Lung microvascular endothelial cell (primary cell): ENCODE results near the gene COL6A3. TPM values are rescaled to one million over a fixed set of nuclear protein-coding genes. Genes with fewer than 3 reads are reported as not detected.
A peak's percentile ranks its signal among the peaks of the same experiment; 100 is the strongest.

ENCODE experiments used
- DNase-seq, 2 donors: peaks; one replicate each; pipeline versions ENCODE4 v3.0.0 to v3.0.0-alpha.2; 2010; ENCODE audit warnings: low read depth in 2 of 2
- total RNA-seq: library from RNA; depleted of rRNA; stranded (reverse); fragments of >200 nt; gene quantifications from 2 replicates; pipeline ENCODE4 v1.2.1, GENCODE V29; 2014

COL6A3 gene, protein sequence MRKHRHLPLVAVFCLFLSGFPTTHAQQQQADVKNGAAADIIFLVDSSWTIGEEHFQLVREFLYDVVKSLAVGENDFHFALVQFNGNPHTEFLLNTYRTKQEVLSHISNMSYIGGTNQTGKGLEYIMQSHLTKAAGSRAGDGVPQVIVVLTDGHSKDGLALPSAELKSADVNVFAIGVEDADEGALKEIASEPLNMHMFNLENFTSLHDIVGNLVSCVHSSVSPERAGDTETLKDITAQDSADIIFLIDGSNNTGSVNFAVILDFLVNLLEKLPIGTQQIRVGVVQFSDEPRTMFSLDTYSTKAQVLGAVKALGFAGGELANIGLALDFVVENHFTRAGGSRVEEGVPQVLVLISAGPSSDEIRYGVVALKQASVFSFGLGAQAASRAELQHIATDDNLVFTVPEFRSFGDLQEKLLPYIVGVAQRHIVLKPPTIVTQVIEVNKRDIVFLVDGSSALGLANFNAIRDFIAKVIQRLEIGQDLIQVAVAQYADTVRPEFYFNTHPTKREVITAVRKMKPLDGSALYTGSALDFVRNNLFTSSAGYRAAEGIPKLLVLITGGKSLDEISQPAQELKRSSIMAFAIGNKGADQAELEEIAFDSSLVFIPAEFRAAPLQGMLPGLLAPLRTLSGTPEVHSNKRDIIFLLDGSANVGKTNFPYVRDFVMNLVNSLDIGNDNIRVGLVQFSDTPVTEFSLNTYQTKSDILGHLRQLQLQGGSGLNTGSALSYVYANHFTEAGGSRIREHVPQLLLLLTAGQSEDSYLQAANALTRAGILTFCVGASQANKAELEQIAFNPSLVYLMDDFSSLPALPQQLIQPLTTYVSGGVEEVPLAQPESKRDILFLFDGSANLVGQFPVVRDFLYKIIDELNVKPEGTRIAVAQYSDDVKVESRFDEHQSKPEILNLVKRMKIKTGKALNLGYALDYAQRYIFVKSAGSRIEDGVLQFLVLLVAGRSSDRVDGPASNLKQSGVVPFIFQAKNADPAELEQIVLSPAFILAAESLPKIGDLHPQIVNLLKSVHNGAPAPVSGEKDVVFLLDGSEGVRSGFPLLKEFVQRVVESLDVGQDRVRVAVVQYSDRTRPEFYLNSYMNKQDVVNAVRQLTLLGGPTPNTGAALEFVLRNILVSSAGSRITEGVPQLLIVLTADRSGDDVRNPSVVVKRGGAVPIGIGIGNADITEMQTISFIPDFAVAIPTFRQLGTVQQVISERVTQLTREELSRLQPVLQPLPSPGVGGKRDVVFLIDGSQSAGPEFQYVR (N-terminal part only)
- 1.8 and 3.3 TPM in 2 replicates for total RNA-seq

DNA sequence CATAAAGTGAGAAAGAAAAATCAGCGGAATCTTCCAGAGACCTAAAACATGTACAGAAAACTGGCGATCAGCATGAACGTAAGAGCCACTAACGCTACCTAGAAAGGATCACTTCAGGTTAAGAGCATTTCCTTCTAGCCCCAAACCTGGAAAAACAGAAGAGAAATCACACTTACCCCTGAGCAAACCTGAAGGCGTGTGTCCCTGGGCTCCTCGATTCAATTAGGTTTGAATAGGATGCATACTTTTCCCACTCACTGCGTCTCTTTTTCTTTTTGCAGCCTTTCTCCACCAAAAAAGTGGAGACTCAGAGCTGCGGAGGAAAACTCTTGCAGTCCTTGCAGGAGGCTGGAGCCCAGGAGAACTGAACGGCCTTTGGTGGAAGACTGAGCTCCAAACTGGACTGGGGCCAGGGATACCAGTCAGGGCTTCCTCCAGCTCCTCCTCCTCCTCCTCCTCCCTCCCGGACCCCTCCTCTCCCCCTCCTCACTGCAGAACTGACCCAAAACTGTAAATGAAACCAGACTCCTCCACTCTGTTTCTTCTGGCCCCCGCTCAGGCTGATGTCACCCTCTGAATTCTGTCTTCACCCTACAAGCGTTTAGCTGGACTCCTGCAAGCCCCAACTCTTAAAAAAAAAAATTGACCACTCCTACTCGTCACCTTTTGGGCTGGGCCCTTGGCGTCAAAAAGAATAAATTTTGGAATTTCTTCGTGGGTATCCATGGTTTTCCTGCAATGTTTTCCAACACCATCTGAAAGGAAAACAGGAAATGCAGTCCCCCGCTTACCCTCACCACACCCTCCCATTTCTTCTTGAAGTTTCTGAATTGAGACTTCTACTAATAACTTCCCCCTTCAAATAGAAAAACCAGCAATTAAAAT lies at the start of gene COL6A3:
Gene COL6A3 (minus strand): TSS at position 388 of the 885 bp plus-strand sequence. CDS start 17,347 bp downstream, outside the sequence.
- peak in 1 of 2 donors; percentile 13 for DNase-seq

DNA sequence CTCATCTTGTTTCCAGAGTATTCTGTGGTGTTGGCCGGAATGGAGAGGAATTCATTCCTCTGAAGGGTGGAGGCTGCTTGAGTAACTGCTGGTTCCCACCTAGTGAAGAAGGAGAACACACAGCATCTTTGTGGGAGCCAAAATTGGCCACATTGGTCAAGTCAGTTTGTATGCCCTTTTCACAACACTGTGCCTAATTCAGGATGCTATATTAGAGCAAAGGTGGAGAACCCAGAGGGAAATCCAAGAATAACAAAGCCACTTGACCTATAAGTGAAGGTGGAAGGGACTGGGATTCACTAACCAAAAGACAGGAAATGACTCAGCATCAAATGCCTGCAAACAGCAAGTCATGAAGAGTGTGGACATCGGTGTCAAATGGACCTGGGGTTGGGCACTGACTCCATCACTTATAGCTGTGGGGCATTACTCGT lies 45.8 kb upstream of the COL6A3 start:
- peak; percentile 74 to 84 for DNase-seq

DNA sequence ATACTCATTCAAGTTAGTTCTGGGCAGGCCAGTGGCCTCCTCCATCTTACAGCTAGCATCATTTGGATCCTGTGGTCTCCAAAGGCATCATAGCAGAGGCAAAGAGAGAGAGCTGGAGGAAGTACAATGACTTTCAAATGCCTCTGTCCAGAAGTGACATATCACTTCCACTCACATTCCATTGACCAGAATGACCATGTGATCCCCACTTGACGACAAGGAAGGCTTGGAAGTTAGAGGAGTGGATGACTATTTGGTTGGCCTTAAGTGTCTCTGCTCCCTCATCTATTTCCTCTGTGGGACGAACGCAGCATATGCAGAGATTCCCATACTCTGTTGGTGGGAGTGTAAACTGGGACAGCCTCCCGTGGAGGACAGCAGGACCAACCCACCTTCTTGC lies 45.3 kb upstream of the COL6A3 start:
- DNase-seq, result peak in 1 of 2 donors; percentile 36

DNA sequence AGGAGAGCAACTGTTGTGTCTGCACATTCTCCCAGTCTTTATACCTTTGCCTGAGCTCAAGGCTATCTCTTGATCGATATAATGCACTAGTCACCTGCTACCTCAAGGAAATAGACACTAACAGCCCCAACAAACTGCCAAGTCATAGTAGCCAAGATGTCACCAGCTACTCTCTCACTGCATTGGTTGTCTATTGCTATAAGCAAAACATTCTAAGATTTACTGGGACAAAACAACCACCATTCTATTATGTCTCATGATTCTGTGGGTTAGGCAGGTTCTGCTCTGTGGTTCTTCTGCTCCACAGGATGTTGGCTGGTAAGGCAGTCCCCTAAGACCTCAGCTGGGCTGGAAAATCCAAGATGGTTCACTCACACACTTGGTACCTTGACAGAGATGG lies 44.6 kb upstream of the COL6A3 start:
- no peak for DNase-seq

DNA sequence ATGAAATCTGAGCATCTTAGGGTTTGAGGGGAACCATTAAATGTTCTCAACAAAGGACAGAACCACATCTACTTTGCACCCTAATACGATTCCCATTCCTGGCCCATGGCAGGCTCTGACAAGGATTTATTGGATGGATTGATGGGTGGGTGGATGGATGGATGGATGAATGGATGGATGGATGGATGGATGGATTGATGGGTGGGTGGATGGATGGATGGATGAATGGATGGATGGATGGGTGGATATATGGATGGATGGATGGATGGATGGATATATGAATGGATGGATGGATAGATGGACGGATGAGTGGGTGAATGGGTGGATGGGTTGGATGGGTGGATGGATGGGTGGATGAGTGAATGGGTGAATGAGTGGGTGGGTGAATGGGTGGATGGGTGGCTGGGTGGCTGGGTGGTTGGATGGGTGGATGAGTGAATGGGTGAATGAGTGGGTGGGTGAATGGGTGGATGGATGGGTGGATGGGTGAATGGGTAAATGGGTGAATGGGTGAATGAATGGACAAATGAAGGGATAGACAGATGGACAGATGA lies 43.5 kb upstream of the COL6A3 start:
- DNase-seq, result no peak

DNA sequence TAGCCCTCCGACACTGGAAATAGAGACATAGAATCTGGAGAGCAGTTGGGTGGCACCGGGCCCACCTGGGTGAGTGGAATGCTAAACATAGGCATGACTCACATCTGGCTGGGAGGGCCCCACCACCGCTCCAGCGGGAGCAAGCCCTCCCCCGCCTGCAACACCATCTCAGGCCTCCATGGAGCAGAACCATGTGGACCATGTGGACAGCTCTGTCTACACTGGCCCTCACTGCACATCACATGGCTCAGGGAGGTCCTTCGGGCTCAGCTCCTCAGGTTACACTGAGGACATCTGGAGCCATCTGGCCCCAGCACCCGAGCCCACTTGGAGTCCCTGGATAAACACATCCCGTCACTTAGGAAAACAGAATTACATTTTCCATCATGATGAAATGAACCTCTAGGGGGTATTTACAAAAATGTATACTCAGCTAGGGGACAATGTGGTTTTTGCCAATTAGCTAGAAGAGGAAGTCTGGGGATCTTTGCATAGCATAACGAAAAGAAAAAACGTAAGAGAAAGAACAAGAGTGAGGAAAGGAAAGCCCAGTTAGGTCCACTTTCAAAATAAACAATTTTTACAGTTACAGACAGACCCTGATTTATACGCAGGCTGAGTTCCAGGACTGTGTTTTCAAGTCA lies 42.4 kb upstream of the COL6A3 start:
- DNase-seq, result peak; percentile 30 to 54

DNA sequence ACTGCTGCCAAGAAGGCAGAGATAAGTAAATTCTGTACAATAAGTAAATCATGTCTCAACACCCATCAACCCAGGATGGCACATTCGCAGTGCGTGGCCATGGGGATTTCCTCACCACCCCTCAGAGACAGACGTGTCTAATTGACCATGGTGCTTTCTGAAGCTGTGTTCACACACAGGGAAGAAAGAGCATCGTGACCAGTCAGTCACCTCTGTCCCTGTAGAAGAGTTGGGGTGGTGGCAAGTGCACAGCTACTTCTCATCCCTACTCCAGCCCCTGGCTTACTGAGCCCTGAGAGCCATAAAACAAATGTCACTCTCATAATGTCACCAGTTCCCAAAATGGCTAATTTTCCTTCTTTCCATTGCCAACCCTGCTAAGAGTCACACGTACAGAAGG lies 41.8 kb upstream of the COL6A3 start:
- DNase-seq, result no peak

DNA sequence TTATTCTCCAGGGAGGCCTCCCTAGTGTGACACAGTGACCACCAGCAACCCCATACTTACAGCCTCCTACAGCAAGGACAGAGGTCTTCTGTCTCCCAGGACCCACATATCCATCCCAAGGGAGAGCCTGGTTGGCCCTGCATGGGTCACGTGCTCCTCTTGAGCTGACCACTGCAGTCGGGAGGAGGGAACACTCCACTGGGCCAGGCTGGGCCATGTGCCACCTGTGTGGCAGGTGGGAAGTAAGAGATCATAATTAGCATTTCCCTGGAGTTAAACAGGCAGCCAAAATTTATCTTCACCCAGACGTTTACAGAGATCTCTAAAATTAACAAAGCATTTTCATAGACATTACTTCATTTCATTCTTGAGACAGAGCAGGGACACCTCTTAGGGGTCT lies 39.7 kb upstream of the COL6A3 start:
- DNase-seq, result no peak

DNA sequence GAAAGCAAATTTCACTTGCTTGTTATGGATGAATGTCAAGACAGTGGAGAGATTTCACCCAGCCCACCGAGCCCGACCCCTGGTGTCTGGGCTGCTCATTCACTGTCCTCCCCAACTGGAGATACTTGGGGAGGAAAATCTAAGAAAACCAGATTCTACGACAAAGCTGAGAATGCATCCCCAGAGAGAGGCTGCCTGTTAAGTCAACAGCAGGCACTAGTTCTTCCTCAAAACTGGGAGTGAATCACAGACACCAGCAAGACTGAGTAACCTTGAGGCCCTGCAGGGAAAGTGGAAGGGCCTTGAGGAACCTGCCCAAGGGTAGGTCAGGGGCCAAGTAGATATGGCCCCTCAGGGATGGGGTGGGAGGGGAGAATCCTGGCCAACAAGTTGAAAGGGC lies 38.9 kb upstream of the COL6A3 start:
- no peak for DNase-seq

DNA sequence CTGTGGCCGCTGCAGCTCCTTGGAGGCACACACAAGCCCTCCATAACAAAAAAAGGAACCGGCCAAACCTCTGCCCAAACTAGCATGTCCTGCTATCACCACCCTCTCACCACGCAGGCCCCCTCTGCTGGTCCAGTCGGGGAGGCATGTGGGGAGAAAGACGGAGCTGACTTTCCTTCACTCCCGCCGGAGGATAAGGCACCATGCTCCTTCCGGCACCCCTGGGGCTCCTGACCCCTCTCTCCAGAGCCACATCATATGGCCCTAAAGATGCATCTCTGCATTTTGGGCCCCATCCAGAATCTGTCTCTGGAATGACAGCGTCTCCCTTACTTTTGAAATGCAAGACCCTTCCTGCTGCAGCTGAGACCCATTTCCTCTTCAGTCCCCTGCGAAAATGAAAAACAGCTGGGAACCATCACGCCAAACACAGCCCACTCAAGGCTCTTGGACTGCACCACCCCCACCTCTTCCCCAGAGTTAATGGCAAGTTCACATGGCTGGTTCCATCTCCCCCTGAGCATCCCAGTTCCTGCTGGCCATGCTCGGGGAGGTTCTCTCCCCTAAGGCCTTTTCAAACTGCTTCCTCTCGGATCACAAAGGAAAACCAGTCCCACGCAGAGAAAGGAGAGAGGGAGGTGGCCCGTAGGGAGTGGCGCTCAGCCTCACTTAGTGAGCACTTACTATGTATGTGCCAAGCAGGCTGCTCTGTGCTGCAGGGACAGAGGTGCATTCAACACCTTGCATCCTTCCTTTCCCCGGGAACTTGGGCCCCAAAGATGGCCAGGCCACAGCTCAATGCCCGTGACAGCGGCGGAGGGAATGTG lies 37.9 kb upstream of the COL6A3 start:
- DNase-seq, result no peak

DNA sequence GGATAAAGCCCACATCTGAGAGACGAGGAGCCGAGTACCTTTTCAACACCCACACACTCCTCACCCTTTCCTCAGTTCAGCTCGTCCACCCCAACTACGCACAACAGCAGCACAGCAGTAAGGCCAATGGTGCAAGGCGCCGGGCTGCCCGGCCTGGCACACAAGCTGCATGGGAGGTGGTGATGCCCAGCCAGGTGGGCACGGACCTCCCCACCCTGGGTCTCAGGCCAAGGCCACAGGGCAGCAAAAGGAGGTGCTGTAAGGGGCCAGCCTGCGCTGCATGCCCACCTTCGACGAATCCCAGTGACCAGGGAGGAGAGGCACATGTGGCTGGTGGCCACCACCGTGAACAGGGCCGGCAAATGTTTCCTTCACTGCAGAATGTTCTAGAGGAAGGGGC lies 36.6 kb upstream of the COL6A3 start:
- DNase-seq, result no peak

DNA sequence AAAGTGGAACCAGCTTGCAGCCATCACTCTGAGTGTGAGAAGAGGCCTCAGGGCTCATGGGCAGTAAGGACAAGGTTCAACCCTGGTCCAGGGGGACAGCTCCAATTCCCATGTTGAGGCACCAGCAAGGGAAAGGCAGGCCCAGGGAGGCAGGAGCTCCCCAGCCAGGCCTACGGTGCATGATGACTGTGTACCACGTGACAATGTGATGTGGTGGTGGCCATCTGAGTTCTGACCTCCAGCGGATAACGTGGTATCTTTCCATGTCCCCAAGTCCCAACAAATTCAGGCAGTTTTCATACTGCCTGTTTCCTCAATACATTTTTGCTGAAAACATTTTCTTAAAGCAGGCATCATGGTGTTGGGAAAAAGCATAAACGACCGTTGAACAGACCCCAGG lies 36.1 kb upstream of the COL6A3 start:
- DNase-seq, result no peak

DNA sequence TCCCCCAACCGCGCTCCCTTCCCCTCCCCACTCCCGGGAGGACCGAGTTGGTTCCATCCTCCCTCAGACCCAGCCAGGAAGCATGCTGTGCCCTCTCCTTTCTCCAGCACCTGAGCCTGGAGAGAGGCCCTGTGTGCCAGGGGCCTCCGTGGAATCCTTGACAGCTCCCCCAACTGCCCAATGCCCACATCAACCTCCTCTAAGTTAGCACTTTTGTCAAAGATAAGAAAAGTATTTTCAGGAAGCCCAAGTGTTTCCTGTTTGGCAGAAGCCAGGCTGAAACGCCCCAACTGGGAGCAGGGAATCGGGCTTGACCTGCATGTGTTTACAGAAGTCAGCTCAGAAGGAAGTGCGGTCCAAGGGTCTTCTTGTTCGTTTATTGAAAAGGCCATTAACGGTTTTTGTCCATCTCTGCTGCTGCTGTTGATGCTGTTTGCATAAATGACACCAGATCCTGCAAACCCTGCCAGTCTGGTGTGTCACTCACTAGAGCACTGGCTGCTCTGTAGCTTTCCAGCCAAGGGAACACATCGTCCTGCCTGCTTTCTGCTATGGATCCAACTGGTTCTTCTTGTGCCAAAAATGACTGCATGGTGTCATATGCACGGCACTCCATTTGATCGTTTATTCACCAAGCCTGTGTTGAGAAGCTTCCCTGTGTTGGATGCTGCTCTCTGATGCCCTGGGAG lies 35.4 kb upstream of the COL6A3 start:
- DNase-seq, result peak; percentile 82

DNA sequence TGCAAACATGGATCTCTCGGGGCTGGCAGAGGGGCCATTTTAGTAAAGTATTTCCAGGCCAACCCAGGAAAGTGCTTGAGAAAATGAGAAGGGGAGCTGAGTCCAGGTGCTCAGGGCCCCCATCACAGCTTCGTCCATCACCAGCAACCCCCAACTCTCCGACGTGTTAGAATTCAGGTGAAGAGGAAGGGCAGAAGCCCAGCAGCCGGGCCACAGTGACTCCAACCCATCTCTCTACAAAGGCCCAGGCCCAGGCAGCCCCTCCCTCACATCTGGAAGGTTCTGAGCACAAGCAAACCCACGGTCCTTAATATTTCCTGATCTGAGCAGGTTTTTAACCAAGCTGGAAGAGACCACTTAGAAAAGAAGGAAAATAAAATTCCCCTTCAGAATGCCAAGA lies 34.7 kb upstream of the COL6A3 start:
- no peak for DNase-seq

DNA sequence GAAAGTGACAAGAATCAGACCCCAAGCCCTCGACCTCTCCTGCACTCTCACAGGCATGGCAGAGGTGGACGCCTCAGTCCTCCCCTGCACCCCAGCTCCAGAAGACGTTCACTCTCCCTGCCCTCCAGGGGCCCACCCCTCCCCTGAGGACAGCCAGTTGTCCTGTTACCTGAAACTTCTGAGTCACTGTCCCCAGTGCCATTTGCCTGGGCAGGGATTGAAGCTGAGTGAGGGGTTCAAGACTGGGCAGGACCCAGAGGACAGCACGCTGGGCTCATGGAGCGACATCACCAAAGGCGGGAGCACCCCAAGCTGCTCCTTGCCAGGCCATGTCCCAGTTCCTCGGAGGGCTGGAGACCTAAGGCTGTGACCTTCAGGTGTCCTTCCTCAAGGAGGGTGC lies 34.2 kb upstream of the COL6A3 start:
- no peak for DNase-seq

DNA sequence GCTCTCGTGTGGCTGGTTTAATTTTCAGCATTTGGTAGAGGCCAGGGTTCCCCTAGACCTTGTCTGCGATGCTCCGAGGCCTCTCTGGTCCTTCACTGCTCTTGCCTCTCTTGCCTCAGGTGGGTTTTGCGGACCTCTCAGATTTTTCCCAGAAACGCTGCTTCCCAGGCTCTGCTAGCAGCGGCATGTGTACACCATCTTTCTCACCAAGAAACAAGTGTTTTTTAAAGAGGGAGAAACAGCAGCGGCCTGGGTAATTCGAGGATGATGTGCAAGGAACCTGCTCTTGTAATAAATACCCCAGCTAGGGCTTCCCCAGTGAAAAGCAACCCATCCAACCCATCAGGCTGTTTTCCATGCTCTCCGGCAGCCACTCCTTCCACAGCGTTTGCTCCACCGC lies 33.5 kb upstream of the COL6A3 start:
- DNase-seq, result no peak

DNA sequence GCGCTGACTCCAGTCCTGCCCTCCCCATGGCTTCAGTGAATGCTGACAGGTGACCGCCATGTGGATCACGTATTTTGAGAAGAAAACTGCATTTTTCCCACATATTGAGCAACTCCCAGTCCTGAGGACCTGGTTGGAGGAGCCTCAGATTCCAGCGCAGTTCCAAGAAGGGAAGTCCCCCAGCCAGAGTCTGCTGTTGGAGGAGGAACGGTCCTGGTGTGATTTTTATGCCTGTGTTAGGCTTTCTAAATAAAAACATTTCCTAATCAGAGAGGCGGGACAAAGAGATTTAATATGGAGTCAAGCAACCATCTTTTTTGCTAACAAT lies 32.3 kb upstream of the COL6A3 start:
- no peak for DNase-seq

DNA sequence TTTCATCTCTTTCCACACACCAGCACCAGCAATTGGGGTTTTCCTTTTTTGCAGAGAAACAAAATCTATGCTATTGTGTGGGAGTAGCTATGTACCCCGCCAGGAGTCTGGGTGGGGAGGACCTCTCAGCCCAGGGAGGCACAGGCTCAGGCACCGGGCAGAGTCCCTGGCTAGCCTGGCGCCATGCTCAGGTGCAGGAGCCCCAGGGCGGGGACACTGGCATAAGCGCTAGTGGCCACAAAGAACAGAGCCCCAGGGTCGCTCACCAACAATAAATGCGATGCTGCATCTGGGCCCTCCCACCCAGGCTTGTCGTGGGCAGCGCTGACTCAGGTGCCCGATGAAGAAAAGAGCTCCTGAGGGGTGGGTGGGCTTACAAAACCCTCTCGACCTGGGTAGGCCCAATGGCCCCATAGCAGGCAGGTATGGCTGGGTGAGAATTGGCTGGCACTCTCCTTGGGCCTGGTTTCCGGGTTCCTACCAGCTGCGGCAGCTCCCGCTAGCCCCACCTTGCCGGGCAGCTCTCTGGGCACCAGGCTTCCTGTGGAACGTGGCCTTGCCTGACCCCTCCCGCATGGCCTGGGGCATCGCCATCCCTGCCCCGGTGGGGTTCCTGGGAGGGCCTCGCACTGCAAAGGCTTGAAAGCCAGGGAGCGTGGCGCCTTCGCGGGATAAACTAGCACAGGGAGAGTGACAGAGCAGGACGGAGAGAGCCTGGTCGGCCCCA lies 31.8 kb upstream of the COL6A3 start:
- no peak for DNase-seq
